ENCODE results near the gene HIRA.

The HIRA gene

DNA sequence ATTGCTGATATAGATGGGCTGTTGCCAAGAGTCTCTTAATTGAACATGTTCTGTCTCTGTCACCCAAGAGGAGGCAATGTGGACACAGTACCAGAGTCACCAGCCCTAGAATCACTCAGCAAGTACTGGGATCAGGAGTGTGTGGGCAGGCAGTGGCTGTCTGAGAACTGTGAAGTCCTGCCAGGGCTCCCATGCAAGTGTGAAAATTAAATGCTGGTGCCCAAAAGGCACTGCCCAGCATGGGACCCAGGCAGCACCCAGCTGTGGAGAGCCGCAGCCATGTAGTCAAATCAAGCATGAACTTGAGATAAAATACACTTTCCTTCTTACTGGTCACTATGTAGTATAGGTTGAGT lies 19.9 kb downstream of the HIRA start:
- no peak for DNase-seq (ENCODE audit: low spot score)
- TF ChIP-seq, protein P1, sequence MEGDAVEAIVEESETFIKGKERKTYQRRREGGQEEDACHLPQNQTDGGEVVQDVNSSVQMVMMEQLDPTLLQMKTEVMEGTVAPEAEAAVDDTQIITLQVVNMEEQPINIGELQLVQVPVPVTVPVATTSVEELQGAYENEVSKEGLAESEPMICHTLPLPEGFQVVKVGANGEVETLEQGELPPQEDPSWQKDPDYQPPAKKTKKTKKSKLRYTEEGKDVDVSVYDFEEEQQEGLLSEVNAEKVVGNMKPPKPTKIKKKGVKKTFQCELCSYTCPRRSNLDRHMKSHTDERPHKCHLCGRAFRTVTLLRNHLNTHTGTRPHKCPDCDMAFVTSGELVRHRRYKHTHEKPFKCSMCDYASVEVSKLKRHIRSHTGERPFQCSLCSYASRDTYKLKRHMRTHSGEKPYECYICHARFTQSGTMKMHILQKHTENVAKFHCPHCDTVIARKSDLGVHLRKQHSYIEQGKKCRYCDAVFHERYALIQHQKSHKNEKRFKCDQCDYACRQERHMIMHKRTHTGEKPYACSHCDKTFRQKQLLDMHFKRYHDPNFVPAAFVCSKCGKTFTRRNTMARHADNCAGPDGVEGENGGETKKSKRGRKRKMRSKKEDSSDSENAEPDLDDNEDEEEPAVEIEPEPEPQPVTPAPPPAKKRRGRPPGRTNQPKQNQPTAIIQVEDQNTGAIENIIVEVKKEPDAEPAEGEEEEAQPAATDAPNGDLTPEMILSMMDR (IDR thresholded peaks at IDR 0.05; ENCODE audit: extremely low read depth, insufficient read depth, missing control alignments), result peak; percentile 1
- in situ Hi-C loops (cut with MboI; ENCODE audit: low pct_unique_long_range_greater_than_20kb, low sequenced_read_pairs, unreplicated experiment), result no loop called here

DNA sequence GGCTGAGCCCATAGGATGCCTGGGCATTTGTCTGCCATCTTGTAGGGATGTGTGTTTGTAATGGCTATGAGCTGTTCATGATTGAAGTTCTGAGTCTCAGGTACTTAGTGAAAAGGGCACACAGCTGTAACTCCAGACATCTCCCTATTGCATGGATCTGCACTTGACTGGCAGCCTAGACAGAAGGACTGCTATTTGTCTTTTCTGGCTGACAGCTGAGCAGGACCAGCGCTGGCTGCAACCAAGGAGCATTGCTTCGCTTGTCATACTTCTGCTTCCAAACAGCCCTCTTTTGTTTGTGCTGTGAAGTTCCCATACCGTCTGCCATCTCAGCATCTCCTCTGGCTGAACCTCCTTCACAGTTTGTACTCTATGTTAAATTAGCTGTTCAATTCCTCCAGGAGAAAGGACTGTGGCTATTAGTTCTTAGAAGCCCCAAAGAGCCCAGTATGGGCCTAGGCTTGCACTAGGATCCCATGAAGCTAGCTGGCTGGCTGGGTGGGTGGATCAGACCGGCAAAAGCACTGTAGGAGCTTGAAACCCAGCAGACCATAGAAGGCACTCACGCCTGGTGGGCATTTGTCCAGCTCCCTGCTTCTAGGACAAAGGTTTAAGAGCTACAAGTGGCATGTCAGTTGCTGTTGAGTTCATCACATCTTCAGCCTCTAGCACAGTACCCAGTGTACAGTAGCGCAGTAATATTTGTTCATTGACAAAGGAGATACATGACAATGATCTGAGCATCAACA lies 20.4 kb downstream of the HIRA start:
- TF ChIP-seq, protein P1 (IDR thresholded peaks at IDR 0.05; ENCODE audit: extremely low read depth, insufficient read depth, missing control alignments), result no peak
- no peak for DNase-seq (ENCODE audit: low spot score)
- in situ Hi-C loops (cut with MboI; ENCODE audit: low pct_unique_long_range_greater_than_20kb, low sequenced_read_pairs, unreplicated experiment), result no loop called here

DNA sequence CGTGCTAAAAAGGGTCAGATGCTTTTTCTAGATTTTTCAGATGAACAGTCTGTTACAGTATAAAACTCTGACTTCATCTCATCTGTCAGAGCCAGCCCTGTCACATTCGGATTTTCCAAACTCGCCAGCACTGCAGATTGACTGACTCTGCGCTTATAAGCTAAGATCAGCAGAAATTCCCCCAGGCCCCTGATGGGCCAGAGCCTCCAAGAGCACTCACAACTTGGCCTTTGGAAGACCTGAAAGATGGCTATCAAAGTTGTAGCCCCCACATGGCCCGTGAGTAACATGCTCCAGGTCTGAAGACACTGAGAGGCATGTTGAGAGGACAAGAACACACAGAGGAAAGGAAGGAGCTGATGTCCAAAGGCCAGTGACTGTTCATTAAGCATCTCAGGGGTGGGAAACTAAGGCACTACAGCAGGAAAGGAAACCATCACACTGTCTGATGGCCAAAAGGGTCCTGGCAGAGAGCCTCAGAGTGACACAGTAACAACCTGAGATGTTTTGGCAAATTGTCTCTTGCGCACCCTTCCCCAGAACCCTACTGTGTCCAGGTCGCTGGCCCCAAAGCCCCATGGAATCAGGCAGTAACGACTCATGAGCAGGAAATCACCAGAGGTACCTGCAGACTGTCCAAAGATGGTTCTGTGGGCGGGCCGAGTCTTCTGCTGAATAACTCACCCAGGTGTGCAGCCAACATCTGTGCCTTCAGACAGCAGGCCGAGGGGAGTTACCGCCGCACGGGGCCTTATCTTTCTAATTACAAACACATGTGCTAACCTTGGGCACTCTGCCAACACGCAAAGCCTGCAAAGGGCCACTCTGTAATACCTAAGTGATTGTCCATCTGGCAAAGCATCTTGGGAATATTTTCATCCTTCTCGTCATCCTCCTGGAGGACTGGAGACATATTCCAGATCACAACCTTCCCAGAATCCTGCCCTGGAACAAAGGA lies 23.6 kb downstream of the HIRA start:
- in situ Hi-C loops (cut with MboI; ENCODE audit: low pct_unique_long_range_greater_than_20kb, low sequenced_read_pairs, unreplicated experiment), result no loop called here
- TF ChIP-seq, protein P1 (IDR thresholded peaks at IDR 0.05; ENCODE audit: extremely low read depth, insufficient read depth, missing control alignments), result no peak
- no peak for DNase-seq (ENCODE audit: low spot score)

DNA sequence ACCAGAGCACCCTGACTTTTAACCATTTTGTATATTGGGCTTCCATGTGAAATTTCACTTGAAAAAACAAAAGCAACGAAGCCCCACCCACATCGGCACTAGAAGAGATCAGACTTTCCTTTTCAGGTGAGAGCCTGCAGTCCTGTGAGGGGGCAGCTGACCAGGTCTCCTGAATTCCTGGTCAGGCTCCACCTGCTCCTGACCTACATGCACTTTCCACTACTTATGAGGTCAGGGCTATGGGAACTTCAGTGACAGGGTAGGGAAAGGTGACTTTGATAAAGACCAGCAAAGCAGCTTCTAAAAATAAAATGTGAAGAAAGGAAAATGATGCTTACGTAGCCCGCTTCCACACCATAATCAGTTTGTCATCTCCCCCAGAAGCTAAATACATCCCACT lies 24.7 kb downstream of the HIRA start:
- in situ Hi-C loops (cut with MboI; ENCODE audit: low pct_unique_long_range_greater_than_20kb, low sequenced_read_pairs, unreplicated experiment), result no loop called here
- no peak for DNase-seq (ENCODE audit: low spot score)
- TF ChIP-seq, protein P1 (IDR thresholded peaks at IDR 0.05; ENCODE audit: extremely low read depth, insufficient read depth, missing control alignments), result no peak

DNA sequence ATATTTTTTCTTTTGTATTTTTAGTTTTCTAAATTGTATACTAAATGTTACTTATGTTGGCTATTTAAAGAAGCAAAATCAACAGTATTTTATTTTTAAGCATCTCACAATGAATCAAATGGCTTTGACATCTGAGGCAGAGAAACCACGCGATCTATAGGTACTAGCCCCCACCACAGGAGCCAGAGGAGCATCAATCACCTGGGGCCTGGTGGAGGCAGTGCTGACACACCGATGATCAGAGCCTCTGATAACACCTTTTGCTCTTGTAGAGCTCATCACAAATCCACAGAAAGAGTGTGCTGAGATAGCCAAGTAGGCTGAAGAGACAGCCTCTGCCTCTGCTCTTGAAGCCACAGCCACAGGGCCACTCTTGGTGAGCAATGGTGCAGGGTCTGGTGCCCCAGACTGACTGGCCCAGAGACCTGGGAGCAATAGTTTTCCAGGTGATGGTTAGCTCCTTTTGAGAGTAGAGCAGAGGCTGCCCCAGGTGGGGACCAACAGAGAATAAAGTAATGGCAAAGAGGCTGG lies 25.2 kb downstream of the HIRA start:
- no peak for DNase-seq (ENCODE audit: low spot score)
- TF ChIP-seq, protein P1 (IDR thresholded peaks at IDR 0.05; ENCODE audit: extremely low read depth, insufficient read depth, missing control alignments), result no peak
- in situ Hi-C loops (cut with MboI; ENCODE audit: low pct_unique_long_range_greater_than_20kb, low sequenced_read_pairs, unreplicated experiment), result no loop called here

DNA sequence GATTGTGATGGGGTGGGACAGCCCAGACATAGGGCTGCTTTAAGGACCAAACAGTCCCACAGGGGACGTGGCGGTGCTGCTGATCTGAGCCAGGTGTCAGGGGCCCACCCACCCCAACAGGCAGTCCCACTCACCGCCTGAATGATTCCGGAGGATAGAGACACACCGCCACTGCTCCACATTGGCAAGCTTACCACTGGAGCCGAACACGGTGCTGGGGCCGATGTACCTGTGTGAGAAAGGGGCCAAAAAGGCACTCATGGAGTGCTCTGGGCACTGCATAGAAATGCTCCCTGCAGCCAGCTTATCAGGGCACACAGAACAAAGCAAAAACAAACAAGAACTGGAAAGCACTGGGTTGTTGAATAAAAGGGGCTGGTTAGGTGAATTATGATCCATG lies 25.9 kb downstream of the HIRA start:
- TF ChIP-seq, protein P1 (IDR thresholded peaks at IDR 0.05; ENCODE audit: extremely low read depth, insufficient read depth, missing control alignments), result no peak
- DNase-seq (ENCODE audit: low spot score), result no peak
- in situ Hi-C loops (cut with MboI; ENCODE audit: low pct_unique_long_range_greater_than_20kb, low sequenced_read_pairs, unreplicated experiment), result no loop called here

All from GM13977 (cell line).